A172 (cell line): ENCODE data around the gene SMPD3. TPM values are rescaled to one million over a fixed set of nuclear protein-coding genes. Genes with fewer than 3 reads are reported as not detected.

Experiments
- DNase-seq: peaks from one replicate; pipeline ENCODE4 v3.0.0-alpha.2; 2015; ENCODE audit warnings: low spot score
- total RNA-seq: library from RNA; depleted of rRNA; stranded (reverse); fragments of >200 nt; shearing (Covaris generic); gene quantifications from 2 replicates; pipeline ENCODE4 v1.2.3, GENCODE V29; 2014; rRNA removed

SMPD3 gene
- total RNA-seq, 1 experiment from 2014 or later = 0.65 TPM

DNA sequence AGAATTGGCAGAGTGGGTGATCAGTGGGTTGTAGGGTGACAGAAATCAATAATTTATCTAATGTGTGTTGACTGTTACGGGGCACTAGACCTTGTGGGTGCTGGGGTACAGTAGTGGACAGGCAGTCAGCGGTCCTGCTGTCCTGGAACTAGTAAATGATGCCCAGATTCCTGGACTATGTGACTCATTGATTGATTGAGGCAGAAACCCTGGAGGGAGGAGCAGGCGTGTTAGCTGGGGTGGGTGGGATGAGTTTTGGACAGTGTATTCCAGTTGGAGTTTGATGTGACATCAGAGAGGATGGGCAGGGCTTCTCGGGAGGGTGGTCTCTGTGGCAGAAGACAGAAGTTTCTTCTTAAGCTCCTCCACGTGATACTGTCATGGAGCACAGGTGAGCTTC, 113.1 kb downstream of the SMPD3 start:
- DNase-seq = no peak

- DNase-seq = no peak
Observed at GRCh38 chr16:68332411-68333121, 115.7 kb downstream of the SMPD3 start.

DNA sequence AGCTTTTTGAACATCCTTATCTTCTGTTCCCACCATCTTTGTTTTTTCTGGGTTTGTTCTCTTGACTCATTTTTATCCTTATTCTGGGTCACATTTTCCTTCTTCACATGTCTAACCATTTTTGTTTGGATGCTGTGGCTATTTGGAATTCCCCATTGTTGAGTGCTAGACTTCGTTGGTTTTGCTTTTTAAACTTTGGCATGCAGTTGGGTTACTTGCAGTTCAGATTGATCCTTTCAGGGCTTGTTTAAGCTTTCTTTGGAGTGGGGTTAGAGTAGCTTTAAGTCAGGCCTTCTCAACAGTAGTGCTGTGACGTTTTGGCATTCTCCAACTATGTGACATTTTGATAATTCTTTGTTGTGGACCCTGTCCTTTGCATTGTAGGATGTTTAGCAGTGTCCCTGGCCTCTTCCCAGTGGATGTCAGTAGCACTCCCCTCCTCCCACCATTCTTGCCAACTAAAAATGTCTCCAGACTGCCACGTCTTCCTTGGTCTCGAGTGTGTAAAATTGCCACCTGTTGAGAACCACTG, 116.4 kb downstream of the SMPD3 start:
- DNase-seq = no peak

DNA sequence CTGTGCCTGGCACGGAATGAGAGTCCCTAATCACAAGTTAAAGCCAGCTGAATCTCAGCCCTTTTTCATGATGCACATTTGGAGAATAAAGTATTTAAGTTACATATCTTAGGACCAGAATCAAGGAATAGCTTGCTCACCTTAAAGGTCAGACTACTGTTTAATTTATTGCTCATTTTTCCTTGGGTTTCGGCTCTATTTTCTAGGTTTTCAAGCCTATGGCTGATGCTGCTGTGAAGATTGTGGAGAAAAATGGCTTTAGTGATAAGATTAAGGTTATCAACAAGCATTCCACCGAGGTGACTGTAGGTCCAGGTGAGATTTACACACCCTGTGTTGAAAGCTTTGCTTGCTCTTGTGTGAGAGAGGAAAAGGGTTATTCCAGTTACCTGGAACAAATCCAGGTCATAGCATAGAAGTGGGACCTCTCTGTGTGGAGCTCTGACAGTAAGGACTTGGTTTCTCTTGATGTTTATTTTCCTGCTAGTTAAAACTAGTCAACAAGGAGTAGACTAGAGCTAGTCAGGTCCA, 119.4 kb downstream of the SMPD3 start:
- DNase-seq = no peak

DNA sequence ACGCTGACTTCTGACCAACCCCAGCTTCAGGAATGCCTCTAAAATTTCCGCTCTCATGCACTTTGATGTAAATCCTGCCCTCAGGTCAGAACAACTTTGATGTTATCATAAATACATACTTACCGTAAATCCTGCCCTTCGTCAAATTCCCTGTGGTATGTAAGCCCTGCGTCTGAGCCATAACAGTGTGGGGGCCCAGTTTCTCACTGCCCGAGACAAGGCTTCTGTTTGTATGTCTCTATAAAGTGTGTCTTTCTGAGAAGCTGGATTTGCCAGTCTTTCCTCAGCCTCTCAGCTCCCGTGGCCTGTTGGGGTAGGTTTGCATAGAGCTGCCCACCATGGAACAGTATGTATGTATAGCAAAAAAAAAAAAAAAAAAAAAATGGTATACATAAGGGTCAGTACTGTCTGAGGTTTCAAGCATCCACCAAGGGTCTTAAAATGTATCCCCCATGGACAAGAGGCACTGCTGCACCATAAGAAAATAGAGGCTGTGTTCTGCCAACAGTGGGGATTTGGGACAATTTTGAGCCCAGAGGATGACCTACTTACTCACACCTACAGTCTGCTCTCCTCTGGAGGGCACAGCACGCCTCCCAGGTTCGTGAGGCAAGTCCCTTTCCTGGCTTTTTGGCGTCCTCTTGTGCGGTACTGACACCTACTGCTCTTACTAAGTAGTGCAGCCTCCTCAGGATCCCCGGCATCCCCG, 120.0 kb downstream of the SMPD3 start:
- peak; percentile 82 for DNase-seq

DNA sequence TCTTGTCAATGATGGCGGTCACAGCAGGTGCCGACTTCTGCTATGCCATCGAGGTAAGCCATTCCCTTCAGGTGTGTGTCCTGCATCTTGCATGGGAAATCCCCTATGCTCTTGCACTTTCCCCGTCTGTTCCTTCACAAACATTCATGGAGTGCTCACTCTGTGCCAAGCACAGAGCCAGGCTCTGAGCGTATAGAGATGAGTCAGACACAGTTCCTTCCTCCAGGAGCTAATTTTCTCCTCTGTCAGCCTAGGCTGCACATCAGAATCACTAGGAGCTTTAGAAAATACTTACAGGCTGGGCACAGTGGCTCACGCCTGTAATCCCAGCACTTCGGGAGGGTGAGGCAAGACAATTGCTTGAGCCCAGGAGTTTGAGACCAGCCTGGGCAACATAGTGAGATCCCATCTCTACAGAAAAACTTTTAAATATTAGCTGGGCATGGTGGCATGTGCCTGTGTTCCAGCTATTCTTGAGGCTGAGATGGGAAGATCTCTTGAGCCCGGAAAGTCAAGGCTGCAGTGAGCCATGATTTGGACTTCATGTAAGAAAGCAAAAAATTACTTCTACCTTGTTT, 123.4 kb downstream of the SMPD3 start:
- DNase-seq = no peak

- no peak for DNase-seq
Observed at GRCh38 chr16:68324336-68324735, 124.0 kb downstream of the SMPD3 start.

- no peak for DNase-seq
Observed at GRCh38 chr16:68319185-68319908, 129.0 kb downstream of the SMPD3 start.

DNA sequence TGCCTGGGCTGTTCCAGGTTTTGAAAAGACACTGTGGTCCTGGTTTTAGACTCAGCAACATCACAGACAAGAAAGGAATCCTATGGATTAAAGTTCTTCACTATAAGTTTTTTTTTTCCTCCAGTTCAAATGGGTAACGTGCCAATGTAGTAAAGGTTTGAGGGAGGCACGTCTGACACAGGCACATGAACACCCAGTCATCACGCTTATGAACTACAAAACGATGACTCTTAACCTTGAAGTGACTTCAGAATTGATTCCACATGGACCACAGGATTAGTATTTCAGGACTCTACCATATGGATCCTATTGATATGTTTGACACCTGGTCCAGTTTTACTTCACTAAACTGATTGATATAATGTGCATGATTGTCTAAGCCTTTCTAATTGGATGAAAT, 135.2 kb downstream of the SMPD3 start:
- no peak for DNase-seq

GRCh38 chr16:68310774-68311511, 137.4 kb downstream of the SMPD3 start, which contains the start of the genes PRMT7 and SLC7A6OS:
Gene PRMT7, plus strand, starts transcription at chr16:68311019. Its CDS starts 4,961 bp downstream, at chr16:68315980.
Gene SLC7A6OS, minus strand, starts transcription at chr16:68310946. Its CDS starts 20 bp downstream, at chr16:68310926.
- peak; percentile 85 for DNase-seq

DNA sequence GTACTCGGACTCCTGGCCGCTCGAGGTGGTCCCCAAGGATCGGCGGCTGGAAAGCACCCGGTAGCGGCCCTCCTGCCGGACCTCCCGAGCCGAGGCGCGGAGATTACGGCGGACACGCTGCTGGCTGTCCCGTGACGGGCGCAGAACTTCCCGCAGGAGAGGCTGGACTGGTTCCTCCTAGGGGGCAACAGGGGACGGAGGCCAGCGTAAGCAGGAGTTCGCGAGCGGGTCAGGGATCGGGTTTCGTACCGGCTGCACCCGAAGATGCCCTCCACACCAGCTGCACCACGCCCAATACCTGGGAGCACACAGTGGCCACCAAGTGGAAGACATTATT, 137.9 kb downstream of the SMPD3 start:
- DNase-seq = no peak

DNA sequence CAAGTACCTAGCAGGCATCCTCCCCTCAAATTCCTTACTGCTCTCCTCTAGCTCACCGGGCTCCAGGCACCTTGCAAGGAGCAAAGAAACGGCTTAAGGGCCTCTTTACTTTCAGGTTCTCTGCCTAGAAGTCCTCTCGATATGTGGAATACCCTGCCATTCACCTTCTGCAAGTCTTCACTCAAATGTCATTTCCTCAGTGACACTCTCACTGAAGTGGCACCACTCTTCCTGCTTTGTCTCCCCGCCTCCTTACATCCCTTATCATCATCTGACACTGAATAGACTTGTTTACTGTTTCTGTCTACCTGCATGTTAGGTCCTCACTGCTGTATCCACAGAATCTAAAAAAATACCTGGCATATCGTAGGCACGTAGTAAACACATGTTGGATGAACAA, 138.5 kb downstream of the SMPD3 start:
- no peak for DNase-seq

Other genes with a start within 250 kb of the SMPD3 start
- 0.45 TPM in 1 of 2 replicates, not detected in the other for gene ESRP2, start 212.4 kb downstream of the SMPD3 start, total RNA-seq
- gene PLA2G15, start 203.1 kb downstream of the SMPD3 start, total RNA-seq = 27.7 and 35.1 TPM in 2 replicates
- gene SLC7A6, start 184.0 kb downstream of the SMPD3 start, total RNA-seq = 8.0 and 16.4 TPM in 2 replicates
- gene SLC7A6OS, start 137.6 kb downstream of the SMPD3 start, total RNA-seq = 19.0 and 23.9 TPM in 2 replicates
- 40.2 and 44.6 TPM in 2 replicates for gene PRMT7, start 137.5 kb downstream of the SMPD3 start, total RNA-seq
- 38.9 and 50.4 TPM in 2 replicates for gene ZFP90, start 90.8 kb upstream of the SMPD3 start, total RNA-seq
- 0.07 and 0.34 TPM in 2 replicates for gene CDH3, start 196.8 kb upstream of the SMPD3 start, total RNA-seq